Measurements from ENCODE around the gene ZNF32. TPM values are rescaled to one million over a fixed set of nuclear protein-coding genes. Genes with fewer than 3 reads are reported as not detected.

Gene ZNF32
- total and polyA plus RNA-seq, 2 experiments from 2014 or later = 15.8 to 26.1 TPM

GRCh38 chr10:43695321-43695720 is 46.6 kb upstream of the ZNF32 start (continued):
- TF ChIP-seq ZNF331 (CRISPR knock-in tag; IDR thresholded peaks at IDR 0.05; ENCODE audit: low read depth) (no peak), ZNF114 (CRISPR knock-in tag; IDR thresholded peaks at IDR 0.05) (no peak), EZH2phosphoT487 (IDR thresholded peaks at IDR 0.05; ENCODE audit: unreplicated experiment) (no peak), CREB1 (CRISPR knock-in tag; IDR thresholded peaks at IDR 0.05; ENCODE audit: low read depth) (no peak), STAT1 (IDR thresholded peaks at IDR 0.05; ENCODE audit: unreplicated experiment) (no peak), POLR2AphosphoS5 (IDR thresholded peaks at IDR 0.05; ENCODE audit: low read depth) (no peak), NANOG (IDR thresholded peaks at IDR 0.05; ENCODE audit: borderline replicate concordance) (no peak), EZH2 (IDR thresholded peaks at IDR 0.05; ENCODE audit: low read depth, unreplicated experiment) (no peak), JUNB (IDR thresholded peaks at IDR 0.05; ENCODE audit: unreplicated experiment) (no peak)
- TF ChIP-seq, protein P1, sequence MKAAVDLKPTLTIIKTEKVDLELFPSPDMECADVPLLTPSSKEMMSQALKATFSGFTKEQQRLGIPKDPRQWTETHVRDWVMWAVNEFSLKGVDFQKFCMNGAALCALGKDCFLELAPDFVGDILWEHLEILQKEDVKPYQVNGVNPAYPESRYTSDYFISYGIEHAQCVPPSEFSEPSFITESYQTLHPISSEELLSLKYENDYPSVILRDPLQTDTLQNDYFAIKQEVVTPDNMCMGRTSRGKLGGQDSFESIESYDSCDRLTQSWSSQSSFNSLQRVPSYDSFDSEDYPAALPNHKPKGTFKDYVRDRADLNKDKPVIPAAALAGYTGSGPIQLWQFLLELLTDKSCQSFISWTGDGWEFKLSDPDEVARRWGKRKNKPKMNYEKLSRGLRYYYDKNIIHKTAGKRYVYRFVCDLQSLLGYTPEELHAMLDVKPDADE (IDR thresholded peaks at IDR 0.05) = no peak

DNA sequence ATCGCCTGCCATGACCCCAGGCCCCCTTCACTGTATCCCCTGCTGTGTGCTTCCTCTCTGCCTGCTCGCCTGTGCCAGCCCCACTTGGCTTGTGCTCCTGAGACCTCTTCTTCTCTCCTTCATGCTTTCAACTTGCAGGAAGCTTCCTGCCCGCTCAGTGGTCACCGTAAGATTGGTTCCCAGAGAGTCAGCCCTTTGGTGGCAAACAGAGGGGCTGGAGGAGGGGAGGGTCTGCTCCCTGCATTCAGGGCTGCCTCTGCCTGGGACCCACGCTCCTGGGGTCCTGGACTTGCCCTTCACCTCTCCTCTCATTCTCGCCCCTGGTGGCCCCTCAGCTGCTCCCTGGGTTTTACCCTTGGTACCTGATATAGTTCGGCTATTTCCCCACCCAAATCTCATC is 45.8 kb upstream of the ZNF32 start:
- Histone ChIP-seq H3K4me1 (ENCODE audit: insufficient read depth) (no peaks in the 10 kb centered on the region), H3K4me2 (no peak overlapping the region), H3K79me2 (replicated peaks; ENCODE audit: insufficient read depth) (no peaks in the 10 kb centered on the region), H3K9me2 (ENCODE audit: insufficient read depth) (no peaks in the 10 kb centered on the region), H2AFZ (no peak overlapping the region), H3K27ac (ENCODE audit: low read depth) (no peak overlapping the region), H4K20me1 (replicated peaks; ENCODE audit: insufficient read depth) (no peaks in the 10 kb centered on the region), H3F3A (replicated peaks; ENCODE audit: low read depth) (no peaks in the 10 kb centered on the region), H3K27me3 (ENCODE audit: insufficient read depth) (peaks cover 20% of the 10 kb centered on the region), H3K36me3 (ENCODE audit: insufficient read depth) (no peaks in the 10 kb centered on the region), H3K4me3 (no peak overlapping the region)
- no peaks in the 10 kb centered on the region; the same call in 2 of the 3 replicates for H3K36me3 Mint-ChIP-seq (ENCODE audit: low read depth)
- peaks cover 17% of the 10 kb centered on the region for H3K27me3 Mint-ChIP-seq (ENCODE audit: insufficient read depth, low read depth, poor library complexity)
- no peaks in the 10 kb centered on the region; the same call in 1 of the 3 replicates for H3K9me3 Mint-ChIP-seq
- H3K4me3 Mint-ChIP-seq = no peak overlapping the region
- no peaks in the 10 kb centered on the region; the same call in 2 of the 3 replicates for H3K4me1 Mint-ChIP-seq
- H3K27ac Mint-ChIP-seq = no peak overlapping the region
- ATAC-seq (no peak), DNase-seq (ENCODE audit: low spot score) (no peak)
- TF ChIP-seq REST (IDR thresholded peaks at IDR 0.05; ENCODE audit: unreplicated experiment) (no peak), JUNB (IDR thresholded peaks at IDR 0.05; ENCODE audit: unreplicated experiment) (no peak), CTCF (conservative IDR thresholded peaks at IDR 0.05; ENCODE audit: low read depth in 2 of 2) (no peak), STAT1 (IDR thresholded peaks at IDR 0.05; ENCODE audit: unreplicated experiment) (no peak), EZH2 (IDR thresholded peaks at IDR 0.05; ENCODE audit: low read depth, unreplicated experiment) (no peak), ZNF331 (CRISPR knock-in tag; IDR thresholded peaks at IDR 0.05; ENCODE audit: low read depth) (no peak), EZH2phosphoT487 (IDR thresholded peaks at IDR 0.05; ENCODE audit: unreplicated experiment) (no peak), CREB1 (CRISPR knock-in tag; IDR thresholded peaks at IDR 0.05; ENCODE audit: low read depth) (no peak)
- TF ChIP-seq, protein P1 (IDR thresholded peaks at IDR 0.05) = no peak
